Measurements from ENCODE around the gene VKORC1. TPM values are rescaled to one million over a fixed set of nuclear protein-coding genes. Genes with fewer than 3 reads are reported as not detected.

VKORC1 gene
- total and polyA plus RNA-seq, 2 of the 4 experiments (the other 2 are of a cell fraction), result 65.2 to 317 TPM

DNA sequence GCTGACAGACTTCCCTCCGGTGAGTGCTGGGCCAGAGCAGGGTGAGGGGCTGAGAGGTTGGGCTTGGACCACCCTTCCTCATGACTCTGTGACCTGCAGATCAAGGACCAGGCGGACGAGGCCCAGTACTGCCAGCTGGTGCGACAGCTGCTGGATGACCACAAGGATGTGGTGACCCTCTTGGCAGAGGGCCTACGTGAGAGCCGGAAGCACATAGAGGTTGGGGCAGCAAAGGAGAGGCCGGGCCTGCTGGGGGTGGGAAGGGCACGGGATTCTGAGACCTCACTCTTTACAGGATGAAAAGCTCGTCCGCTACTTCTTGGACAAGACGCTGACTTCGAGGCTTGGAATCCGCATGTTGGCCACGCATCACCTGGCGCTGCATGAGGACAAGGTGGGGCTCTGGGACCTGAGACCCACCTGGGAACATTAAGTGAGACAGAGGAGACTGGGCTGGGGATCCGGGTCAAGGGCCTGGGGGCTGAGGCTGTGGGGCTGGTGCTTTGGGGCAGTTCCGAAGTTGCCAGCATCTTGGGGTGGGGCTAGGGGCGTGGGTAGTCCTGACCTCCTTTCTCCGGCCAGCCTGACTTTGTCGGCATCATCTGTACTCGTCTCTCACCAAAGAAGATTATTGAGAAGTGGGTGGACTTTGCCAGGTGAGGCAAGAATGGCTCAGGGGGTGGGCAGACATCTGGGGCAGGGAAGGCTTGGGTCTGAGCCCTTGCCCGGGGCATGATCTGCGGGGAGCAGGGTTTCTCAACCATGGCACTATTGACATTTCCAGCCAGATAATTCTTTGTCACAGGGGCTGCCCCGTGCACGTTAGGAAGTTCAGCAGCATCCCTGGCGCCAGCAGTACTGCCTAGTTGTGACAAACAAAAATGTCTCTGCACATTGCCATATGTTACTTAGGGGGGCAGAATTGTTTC is 15.8 kb upstream of the VKORC1 start:
- Histone ChIP-seq H3K9ac (ENCODE audit: low read depth, low read length) (no peak overlapping the region), H4K20me1 (ENCODE audit: insufficient read depth, low read length) (no peaks in the 10 kb centered on the region; the same call in 1 of the 2 replicates), H3K56ac (ENCODE audit: extremely low read depth, insufficient read depth, low read length) (no peak overlapping the region), H2BK15ac (ENCODE audit: low read depth, low read length) (no peak overlapping the region), H3K4me3 (ENCODE audit: insufficient read depth, low read depth, low read length) (no peak overlapping the region), H2BK120ac (ENCODE audit: low read depth, low read length) (no peak overlapping the region), H3K27me3 (ENCODE audit: control insufficient read depth, insufficient read depth, low read length) (no peaks in the 10 kb centered on the region), H3K27ac (ENCODE audit: insufficient read depth, low read length) (no peak overlapping the region), H2AFZ (replicated peaks; ENCODE audit: low read length, poor library complexity) (no peak overlapping the region), H3K36me3 (ENCODE audit: control insufficient read depth, insufficient read depth, low read length) (peaks cover 40% of the 10 kb centered on the region), H3K18ac (ENCODE audit: low read depth, low read length) (no peak overlapping the region), H4K8ac (ENCODE audit: low read depth in 2 of 2, low read length in 2 of 2) (no peak overlapping the region), H3K4me1 (ENCODE audit: control insufficient read depth, insufficient read depth, low read length) (peaks cover 5% of the 10 kb centered on the region), H3K9me3 (ENCODE audit: control insufficient read depth, insufficient read depth, low read length) (no peaks in the 10 kb centered on the region), H4K5ac (ENCODE audit: low read depth, low read length) (no peak overlapping the region), H2BK5ac (ENCODE audit: low read depth, low read length, poor library complexity, severe bottlenecking) (no peak overlapping the region), H3K23ac (ENCODE audit: low read depth, low read length) (no peak overlapping the region), H3K4ac (ENCODE audit: low read depth, low read length) (no peak overlapping the region), H4K91ac (ENCODE audit: insufficient read depth, low read depth, low read length) (no peak overlapping the region), H2BK20ac (ENCODE audit: low read depth, low read length) (no peak overlapping the region), H2AK5ac (ENCODE audit: low read depth, low read length) (no peak overlapping the region; the same call in 1 of the 2 replicates), H2AK9ac (replicated peaks; ENCODE audit: low read depth, low read length, poor library complexity) (peak overlapping the region; percentile 5), H3K14ac (replicated peaks; ENCODE audit: low read depth, low read length) (no peak overlapping the region), H3K4me2 (ENCODE audit: low read depth, low read length) (no peak overlapping the region), H3K9me1 (ENCODE audit: insufficient read depth, low read length) (peaks cover 11% of the 10 kb centered on the region; the same call in 1 of the 2 replicates), H3K79me1 (ENCODE audit: low read depth in 1 of 2, low read length in 2 of 2) (peaks cover 18 to 41% of the 10 kb centered on the region in 2 experiments)
- ATAC-seq (ENCODE audit: low read depth) (no peak), DNase-seq (no peak)
- CTCF ChIA-PET, result no interaction called here
- TF ChIP-seq BHLHE40 (IDR thresholded peaks at IDR 0.05; ENCODE audit: low read depth, low read length) (no peak), RFX5 (IDR thresholded peaks at IDR 0.05; ENCODE audit: low read depth, low read length) (no peak), MAZ (IDR thresholded peaks at IDR 0.05; ENCODE audit: borderline replicate concordance, low read depth, low read length) (no peak), CHD1 (IDR thresholded peaks at IDR 0.05; ENCODE audit: low read depth, low read length) (no peak), SMC3 (IDR thresholded peaks at IDR 0.05; ENCODE audit: low read depth, low read length) (no peak), RCOR1 (IDR thresholded peaks at IDR 0.05; ENCODE audit: insufficient replicate concordance, low read length) (no peak), MXI1 (IDR thresholded peaks at IDR 0.05; ENCODE audit: borderline replicate concordance, low read depth, low read length) (no peak), FOS (IDR thresholded peaks at IDR 0.05; ENCODE audit: low read depth, low read length) (no peak), NFE2L2 (IDR thresholded peaks at IDR 0.05; ENCODE audit: low read depth, low read length) (no peak)
- TF ChIP-seq, protein P1, sequence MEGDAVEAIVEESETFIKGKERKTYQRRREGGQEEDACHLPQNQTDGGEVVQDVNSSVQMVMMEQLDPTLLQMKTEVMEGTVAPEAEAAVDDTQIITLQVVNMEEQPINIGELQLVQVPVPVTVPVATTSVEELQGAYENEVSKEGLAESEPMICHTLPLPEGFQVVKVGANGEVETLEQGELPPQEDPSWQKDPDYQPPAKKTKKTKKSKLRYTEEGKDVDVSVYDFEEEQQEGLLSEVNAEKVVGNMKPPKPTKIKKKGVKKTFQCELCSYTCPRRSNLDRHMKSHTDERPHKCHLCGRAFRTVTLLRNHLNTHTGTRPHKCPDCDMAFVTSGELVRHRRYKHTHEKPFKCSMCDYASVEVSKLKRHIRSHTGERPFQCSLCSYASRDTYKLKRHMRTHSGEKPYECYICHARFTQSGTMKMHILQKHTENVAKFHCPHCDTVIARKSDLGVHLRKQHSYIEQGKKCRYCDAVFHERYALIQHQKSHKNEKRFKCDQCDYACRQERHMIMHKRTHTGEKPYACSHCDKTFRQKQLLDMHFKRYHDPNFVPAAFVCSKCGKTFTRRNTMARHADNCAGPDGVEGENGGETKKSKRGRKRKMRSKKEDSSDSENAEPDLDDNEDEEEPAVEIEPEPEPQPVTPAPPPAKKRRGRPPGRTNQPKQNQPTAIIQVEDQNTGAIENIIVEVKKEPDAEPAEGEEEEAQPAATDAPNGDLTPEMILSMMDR (conservative IDR thresholded peaks at IDR 0.05; ENCODE audit: low read depth, low read length), result no peak
- TF ChIP-seq, protein P2, sequence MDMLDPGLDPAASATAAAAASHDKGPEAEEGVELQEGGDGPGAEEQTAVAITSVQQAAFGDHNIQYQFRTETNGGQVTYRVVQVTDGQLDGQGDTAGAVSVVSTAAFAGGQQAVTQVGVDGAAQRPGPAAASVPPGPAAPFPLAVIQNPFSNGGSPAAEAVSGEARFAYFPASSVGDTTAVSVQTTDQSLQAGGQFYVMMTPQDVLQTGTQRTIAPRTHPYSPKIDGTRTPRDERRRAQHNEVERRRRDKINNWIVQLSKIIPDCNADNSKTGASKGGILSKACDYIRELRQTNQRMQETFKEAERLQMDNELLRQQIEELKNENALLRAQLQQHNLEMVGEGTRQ (IDR thresholded peaks at IDR 0.05; ENCODE audit: low read depth, low read length), result no peak
- TF ChIP-seq, protein P3, sequence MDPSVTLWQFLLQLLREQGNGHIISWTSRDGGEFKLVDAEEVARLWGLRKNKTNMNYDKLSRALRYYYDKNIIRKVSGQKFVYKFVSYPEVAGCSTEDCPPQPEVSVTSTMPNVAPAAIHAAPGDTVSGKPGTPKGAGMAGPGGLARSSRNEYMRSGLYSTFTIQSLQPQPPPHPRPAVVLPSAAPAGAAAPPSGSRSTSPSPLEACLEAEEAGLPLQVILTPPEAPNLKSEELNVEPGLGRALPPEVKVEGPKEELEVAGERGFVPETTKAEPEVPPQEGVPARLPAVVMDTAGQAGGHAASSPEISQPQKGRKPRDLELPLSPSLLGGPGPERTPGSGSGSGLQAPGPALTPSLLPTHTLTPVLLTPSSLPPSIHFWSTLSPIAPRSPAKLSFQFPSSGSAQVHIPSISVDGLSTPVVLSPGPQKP (IDR thresholded peaks at IDR 0.05; ENCODE audit: borderline replicate concordance, low read depth, low read length), result no peak
- no TSS peak for BruUV-seq (replicated peaks)
- in situ Hi-C loops (cut with MboI; ENCODE audit: low sequenced_read_pairs) (no loop called here), dilution Hi-C loops (cut with HindIII; ENCODE audit: low sequenced_read_pairs, unreplicated experiment) (no loop called here), intact Hi-C loops (cut with micrococcal nuclease) (no loop called here)
- POLR2A ChIA-PET (ENCODE audit: unreplicated experiment), result no interaction called here
- 99% methylated on average over 13 of the region's 26 CpGs; no CpG with 5 or more reads in 1 of the 2 experiments for WGBS, 2 experiments (ENCODE audit: extremely low coverage in 2 of 2, insufficient read length in 1 of 2)
